A673 (cell line): ENCODE data around the gene ARHGAP22. TPM values are rescaled to one million over a fixed set of nuclear protein-coding genes. Genes with fewer than 3 reads are reported as not detected.

Experiments
- BruUV-seq: library from RNA; stranded (reverse); fragments of 400-500 nt; replicated peaks from 2 replicates; lab custom pipeline; 2021; lab: Mats Ljungman, UMichigan
- CTCF ChIA-PET: fragments of 300-600 bp; sonication (Branson Sonifier 250); formaldehyde crosslinking; loops from one replicate; lab custom pipeline; 2022; ENCODE audit warnings: antibody characterized with exemption; lab: Charles Lee
- POLR2A ChIA-PET: fragments of 300-600 bp; sonication (Branson Sonifier 250); formaldehyde crosslinking; loops from one replicate; lab custom pipeline; 2022; ENCODE audit warnings: antibody characterized with exemption; ENCODE audit not compliant: low non-redundant PET; lab: Charles Lee
- DNase-seq: peaks from one replicate; pipeline ENCODE4 v3.0.0-alpha.2; 2015; ENCODE audit warnings: low spot score
- H3K27ac ChIP-seq: fragments of 200-600 bp; sonication (generic); 2 replicates; pipeline ENCODE4 v1.5.1; 2016; ENCODE audit warnings: mixed run types, low read depth, mild to moderate bottlenecking, mixed read lengths, antibody characterized with exemption, low read length; ENCODE audit not compliant: poor library complexity, severe bottlenecking
- H3K27me3 ChIP-seq: fragments of 200-600 bp; sonication (generic); replicated peaks from 2 replicates; pipeline ENCODE4 v1.6.1; 2017; ENCODE audit warnings: mixed run types, low read depth, mild to moderate bottlenecking, mixed read lengths, antibody characterized with exemption, low read length; ENCODE audit not compliant: insufficient read depth, poor library complexity
- H3K36me3 ChIP-seq: fragments of 200-600 bp; sonication (generic); 2 replicates; pipeline ENCODE4 v1.6.1; 2016; ENCODE audit warnings: mixed run types, mild to moderate bottlenecking, mixed read lengths, antibody characterized with exemption, low read length; ENCODE audit not compliant: insufficient read depth, poor library complexity, severe bottlenecking
- H3K4me1 ChIP-seq: fragments of 200-600 bp; sonication (generic); 2 replicates; pipeline ENCODE4 v1.6.1; 2017; ENCODE audit warnings: mixed run types, mild to moderate bottlenecking, mixed read lengths, antibody characterized with exemption, low read length; ENCODE audit not compliant: insufficient read depth, poor library complexity, severe bottlenecking
- H3K4me3 ChIP-seq: fragments of 200-600 bp; sonication (generic); 2 replicates; pipeline ENCODE4 v1.5.1; 2016; ENCODE audit warnings: low read depth, mixed run types, mild to moderate bottlenecking, mixed read lengths, low read length; ENCODE audit not compliant: poor library complexity, severe bottlenecking
- H3K9me3 ChIP-seq: fragments of 200-600 bp; sonication (generic); 2 replicates; pipeline ENCODE4 v1.6.1; 2016; ENCODE audit warnings: mixed run types, low read depth, mild to moderate bottlenecking, mixed read lengths, antibody characterized with exemption, low read length; ENCODE audit not compliant: poor library complexity, severe bottlenecking
- CTCF ChIP-seq: fragments of 300-800, 200-600 bp; sonication (generic); conservative IDR thresholded peaks from 2 replicates; pipeline ENCODE4 v1.5.1; 2017; ENCODE audit warnings: low read depth, mild to moderate bottlenecking, antibody characterized with exemption, low read length, moderate library complexity, mixed read lengths
- EZH2 ChIP-seq: fragments of 200-600 bp; sonication (generic); IDR thresholded peaks from 2 replicates; pipeline ENCODE4 v1.6.1; 2017; ENCODE audit warnings: borderline replicate concordance, low read depth, mild to moderate bottlenecking, mixed read lengths, antibody characterized with exemption, low read length; ENCODE audit not compliant: poor library complexity, severe bottlenecking
- intact Hi-C: fragments of 100-400 bp; cut with micrococcal nuclease; formaldehyde crosslinking; loops from one replicate; pipeline ENCODE4 v1.10.0; 2022; ENCODE audit not compliant: unreplicated experiment
- total RNA-seq: library from RNA; stranded (reverse); gene quantifications from 2 replicates; pipeline ENCODE4 v1.2.3, GENCODE V29; 2021

Gene ARHGAP22
- total RNA-seq, 1 experiment from 2014 or later = 0.47 TPM

DNA sequence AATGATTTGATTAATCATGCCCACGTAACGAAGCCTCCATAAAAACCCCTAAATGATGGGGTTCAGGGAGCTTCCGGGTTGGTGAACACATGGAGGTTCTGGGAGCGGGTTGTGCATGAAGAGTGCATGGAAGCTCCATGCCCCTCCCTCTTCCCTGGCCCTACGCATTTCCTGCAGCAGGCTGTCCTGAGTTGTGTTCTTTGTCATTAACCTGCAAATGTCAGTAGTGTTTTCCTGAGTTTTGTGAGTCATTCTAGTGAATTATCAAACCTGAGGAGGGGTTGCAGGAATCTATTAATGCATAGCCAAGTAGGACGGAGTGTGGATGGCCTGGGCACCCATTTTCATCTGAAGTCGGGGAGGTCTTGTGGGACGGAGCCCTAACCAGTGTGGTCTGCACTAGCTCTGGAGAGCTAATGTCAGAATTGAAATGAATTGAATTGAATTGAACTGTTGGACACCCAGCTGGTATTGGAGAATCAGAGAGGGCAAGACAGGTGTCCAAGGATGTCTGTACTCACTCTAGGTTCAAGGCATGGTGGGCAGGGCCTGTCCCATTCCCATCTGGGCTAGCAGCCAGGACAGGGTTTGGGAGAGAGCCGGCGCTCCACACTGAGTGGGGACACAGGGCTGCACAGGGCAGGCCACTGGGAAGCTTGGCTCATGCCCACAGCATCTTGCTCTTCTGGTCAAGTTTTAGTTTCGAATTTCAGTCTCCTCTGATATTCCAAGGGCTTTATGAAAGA lies 22.3 kb upstream of the ARHGAP22 start:
- H3K27ac ChIP-seq = no peak overlapping the region
- ChIA-PET POLR2A (no interaction called here), CTCF (no interaction called here)

DNA sequence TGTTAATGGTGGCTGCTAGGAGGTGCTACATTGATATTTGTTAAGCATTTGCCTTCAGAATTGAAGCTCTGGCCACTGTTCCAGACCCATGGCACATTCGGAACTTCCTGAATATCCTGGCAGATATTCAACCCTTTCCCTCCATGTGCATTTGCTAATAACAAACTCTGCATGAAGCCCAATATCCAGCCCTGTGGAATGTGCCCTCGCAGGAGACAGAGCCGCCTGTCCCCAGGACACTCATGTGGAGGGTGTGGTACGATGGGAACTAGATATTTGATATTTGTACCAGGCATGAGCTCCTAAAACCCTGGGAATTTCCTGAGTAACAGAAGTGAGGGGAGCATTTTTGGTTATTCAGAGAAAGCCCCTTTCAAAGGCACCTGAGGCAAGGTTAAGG lies 21.6 kb upstream of the ARHGAP22 start:
- DNase-seq = no peak
- BruUV-seq = no TSS peak
- ChIA-PET POLR2A (no interaction called here), CTCF (no interaction called here)
- H3K4me1 ChIP-seq = no peaks in the 10 kb centered on the region
- TF ChIP-seq EZH2 (no peak), CTCF (no peak)
- H3K9me3 ChIP-seq = no peaks in the 10 kb centered on the region
- intact Hi-C loops = no loop called here
- H3K4me3 ChIP-seq = no peak overlapping the region
- H3K27ac ChIP-seq = no peak overlapping the region
- H3K27me3 ChIP-seq = peaks cover 15% of the 10 kb centered on the region
- H3K36me3 ChIP-seq = no peaks in the 10 kb centered on the region

More for the DNA sequence above, 22.3 kb upstream of the ARHGAP22 start:
- BruUV-seq = no TSS peak
- intact Hi-C loops = no loop called here
- Histone ChIP-seq H3K9me3 (no peaks in the 10 kb centered on the region), H3K36me3 (no peaks in the 10 kb centered on the region), H3K4me1 (no peaks in the 10 kb centered on the region), H3K4me3 (no peak overlapping the region), H3K27me3 (peaks cover 15% of the 10 kb centered on the region)
- no peak for DNase-seq
- TF ChIP-seq EZH2 (no peak), CTCF (no peak)

GRCh38 chr10:48625826-48626134 lies 20.9 kb upstream of the ARHGAP22 start:
- no peak for DNase-seq
- TF ChIP-seq EZH2 (no peak), CTCF (no peak)
- H3K36me3 ChIP-seq = no peaks in the 10 kb centered on the region
- BruUV-seq = no TSS peak
- peaks cover 12% of the 10 kb centered on the region for H3K27me3 ChIP-seq
- no peak overlapping the region for H3K27ac ChIP-seq
- ChIA-PET POLR2A (no interaction called here), CTCF (no interaction called here)
- intact Hi-C loops = no loop called here
- H3K4me1 ChIP-seq = no peaks in the 10 kb centered on the region
- H3K4me3 ChIP-seq = no peak overlapping the region
- no peaks in the 10 kb centered on the region for H3K9me3 ChIP-seq
